Trophoblast cell (in vitro differentiated cells and primary cell): ENCODE measurements around the gene ATP1A1.

Experiments
- DNase-seq, 2 donors: peaks; one replicate each; pipeline ENCODE4 v3.0.0-alpha.2; 2016
- H2AFZ ChIP-seq: 2 replicates; pipeline ENCODE4 v1.6.1; 2013; ENCODE audit warnings: low read length, moderate library complexity, mild to moderate bottlenecking; ENCODE audit not compliant: insufficient read depth, poor library complexity
- H2AK5ac ChIP-seq: 2 replicates; pipeline ENCODE4 v1.6.1; 2013; ENCODE audit warnings: mild to moderate bottlenecking, low read length
- H2BK120ac ChIP-seq: 2 replicates; pipeline ENCODE4 v1.6.1; 2013; ENCODE audit warnings: low read length, mild to moderate bottlenecking, moderate library complexity; ENCODE audit not compliant: insufficient read depth, poor library complexity
- H2BK12ac ChIP-seq: 2 replicates; pipeline ENCODE4 v1.6.1; 2013; ENCODE audit warnings: mild to moderate bottlenecking, low read length, moderate library complexity
- H2BK5ac ChIP-seq: 2 replicates; pipeline ENCODE4 v1.6.1; 2013; ENCODE audit warnings: low read length, low read depth, moderate library complexity, mild to moderate bottlenecking; ENCODE audit not compliant: poor library complexity
- H3K14ac ChIP-seq: 2 replicates; pipeline ENCODE4 v1.6.1; 2013; ENCODE audit warnings: mild to moderate bottlenecking, low read length
- H3K18ac ChIP-seq: 2 replicates; pipeline ENCODE4 v1.6.1; 2013; ENCODE audit warnings: mild to moderate bottlenecking, low read length
- H3K23ac ChIP-seq: 2 replicates; pipeline ENCODE4 v1.6.1; 2013; ENCODE audit warnings: low read length
- H3K27ac ChIP-seq: 2 replicates; pipeline ENCODE4 v1.5.1; 2013; ENCODE audit warnings: low read depth, mild to moderate bottlenecking, inconsistent platforms, low read length, moderate library complexity
- H3K27me3 ChIP-seq: 2 replicates; pipeline ENCODE4 v1.6.1; 2013; ENCODE audit warnings: inconsistent platforms, mild to moderate bottlenecking, low read length, moderate library complexity; ENCODE audit not compliant: insufficient read depth
- H3K36me3 ChIP-seq, 2 experiments: 1 replicate in 1 of 2; 2 replicates in 1 of 2; pipeline ENCODE4 v1.6.1; 2013; ENCODE audit warnings: low read length in 2 of 2, mild to moderate bottlenecking in 2 of 2, moderate library complexity in 1 of 2; ENCODE audit not compliant: insufficient read depth in 2 of 2, control insufficient read depth in 1 of 2
- H3K4ac ChIP-seq: 2 replicates; pipeline ENCODE4 v1.6.1; 2013; ENCODE audit warnings: low read depth, mild to moderate bottlenecking, low read length, moderate library complexity
- H3K4me1 ChIP-seq, 2 experiments: 1 replicate in 1 of 2; 2 replicates in 1 of 2; pipeline ENCODE4 v1.6.1; 2013; ENCODE audit warnings: low read length in 2 of 2, mild to moderate bottlenecking in 2 of 2, moderate library complexity in 1 of 2; ENCODE audit not compliant: insufficient read depth in 2 of 2, control insufficient read depth in 1 of 2
- H3K4me2 ChIP-seq: 2 replicates; pipeline ENCODE4 v1.6.1; 2013; ENCODE audit warnings: inconsistent platforms, mild to moderate bottlenecking, low read length, moderate library complexity
- H3K4me3 ChIP-seq: 2 replicates; pipeline ENCODE4 v1.5.1; 2013; ENCODE audit warnings: mild to moderate bottlenecking, low read depth, low read length, inconsistent platforms
- H3K79me1 ChIP-seq: one replicate; pipeline ENCODE4 v1.6.1; 2013; ENCODE audit warnings: low read length
- H3K79me2 ChIP-seq: 2 replicates; pipeline ENCODE4 v1.6.1; 2013; ENCODE audit warnings: low read length, mild to moderate bottlenecking; ENCODE audit not compliant: control insufficient read depth, insufficient read depth, poor library complexity
- H3K9ac ChIP-seq: 2 replicates; pipeline ENCODE4 v1.6.1; 2013; ENCODE audit warnings: mild to moderate bottlenecking, low read length
- H3K9me3 ChIP-seq: 2 replicates; pipeline ENCODE4 v1.6.1; 2013; ENCODE audit warnings: low read depth, mild to moderate bottlenecking, control low read depth, inconsistent platforms, low read length; ENCODE audit not compliant: insufficient read depth
- H4K12ac ChIP-seq: 2 replicates; pipeline ENCODE4 v1.6.1; 2013; ENCODE audit warnings: low read depth, mild to moderate bottlenecking, low read length, moderate library complexity
- H4K8ac ChIP-seq: 2 replicates; pipeline ENCODE4 v1.6.1; 2013; ENCODE audit warnings: low read depth, mild to moderate bottlenecking, low read length, moderate library complexity
- H4K91ac ChIP-seq: one replicate; pipeline ENCODE4 v1.6.1; 2013; ENCODE audit warnings: low read depth, mild to moderate bottlenecking, low read length, moderate library complexity
- WGBS: extraction: QIAGEN DNeasy Blood & Tissue Kit; methylation state at CpG from one replicate; pipeline ENCODE4 v1.1.7; 2013; ENCODE audit warnings: missing lambda C conversion rate; ENCODE audit not compliant: insufficient read length, insufficient coverage; ENCODE audit errors: extremely low coverage; 5-methylcytosine and 5-hydroxymethylcytosine counted together

Gene ATP1A1

GRCh38 chr1:116345011-116345410, 28.0 kb upstream of the ATP1A1 start:
- no peak overlapping the region for H4K91ac ChIP-seq
- no peaks in the 10 kb centered on the region for H3K27me3 ChIP-seq
- no peak overlapping the region for H2AK5ac ChIP-seq
- H2BK5ac ChIP-seq: no peak overlapping the region
- no peak overlapping the region for H3K4ac ChIP-seq
- no peaks in the 10 kb centered on the region for H3K9me3 ChIP-seq
- no peak overlapping the region for H2BK12ac ChIP-seq
- H3K36me3 ChIP-seq: no peaks in the 10 kb centered on the region
- H3K79me2 ChIP-seq: no peaks in the 10 kb centered on the region
- H4K8ac ChIP-seq: no peak overlapping the region
- no peak overlapping the region for H3K4me2 ChIP-seq
- no peak overlapping the region for H3K14ac ChIP-seq
- H3K79me1 ChIP-seq: no peaks in the 10 kb centered on the region
- H2AFZ ChIP-seq: no peak overlapping the region
- DNase-seq: no peak
- H4K12ac ChIP-seq: no peak overlapping the region
- H3K4me1 ChIP-seq: no peaks in the 10 kb centered on the region
- no peak overlapping the region for H3K9ac ChIP-seq
- H3K4me3 ChIP-seq: no peak overlapping the region
- no peak overlapping the region for H3K23ac ChIP-seq
- H2BK120ac ChIP-seq: no peak overlapping the region
- no peak overlapping the region for H3K27ac ChIP-seq
- no peak overlapping the region for H3K18ac ChIP-seq
- WGBS: no CpG with 5 or more reads among the region's 1 CpG

GRCh38 chr1:116345843-116346242, 27.2 kb upstream of the ATP1A1 start:
- H3K79me1 ChIP-seq: no peaks in the 10 kb centered on the region
- no peak overlapping the region for H4K12ac ChIP-seq
- H3K27ac ChIP-seq: no peak overlapping the region
- H3K4me1 ChIP-seq: no peaks in the 10 kb centered on the region
- no peaks in the 10 kb centered on the region for H3K36me3 ChIP-seq
- no peak overlapping the region for H2BK12ac ChIP-seq
- no peak overlapping the region for H2BK5ac ChIP-seq
- no peaks in the 10 kb centered on the region for H3K9me3 ChIP-seq
- DNase-seq: no peak
- H3K23ac ChIP-seq: no peak overlapping the region
- no peak overlapping the region for H2AFZ ChIP-seq
- H2BK120ac ChIP-seq: no peak overlapping the region
- H3K4ac ChIP-seq: no peak overlapping the region
- no CpG with 5 or more reads among the region's 2 CpGs for WGBS
- H3K4me2 ChIP-seq: no peak overlapping the region
- no peaks in the 10 kb centered on the region for H3K27me3 ChIP-seq
- H3K9ac ChIP-seq: no peak overlapping the region
- no peak overlapping the region for H4K91ac ChIP-seq
- no peaks in the 10 kb centered on the region for H3K79me2 ChIP-seq
- no peak overlapping the region for H3K18ac ChIP-seq
- no peak overlapping the region for H3K4me3 ChIP-seq
- H2AK5ac ChIP-seq: no peak overlapping the region
- no peak overlapping the region for H4K8ac ChIP-seq
- H3K14ac ChIP-seq: no peak overlapping the region

DNA sequence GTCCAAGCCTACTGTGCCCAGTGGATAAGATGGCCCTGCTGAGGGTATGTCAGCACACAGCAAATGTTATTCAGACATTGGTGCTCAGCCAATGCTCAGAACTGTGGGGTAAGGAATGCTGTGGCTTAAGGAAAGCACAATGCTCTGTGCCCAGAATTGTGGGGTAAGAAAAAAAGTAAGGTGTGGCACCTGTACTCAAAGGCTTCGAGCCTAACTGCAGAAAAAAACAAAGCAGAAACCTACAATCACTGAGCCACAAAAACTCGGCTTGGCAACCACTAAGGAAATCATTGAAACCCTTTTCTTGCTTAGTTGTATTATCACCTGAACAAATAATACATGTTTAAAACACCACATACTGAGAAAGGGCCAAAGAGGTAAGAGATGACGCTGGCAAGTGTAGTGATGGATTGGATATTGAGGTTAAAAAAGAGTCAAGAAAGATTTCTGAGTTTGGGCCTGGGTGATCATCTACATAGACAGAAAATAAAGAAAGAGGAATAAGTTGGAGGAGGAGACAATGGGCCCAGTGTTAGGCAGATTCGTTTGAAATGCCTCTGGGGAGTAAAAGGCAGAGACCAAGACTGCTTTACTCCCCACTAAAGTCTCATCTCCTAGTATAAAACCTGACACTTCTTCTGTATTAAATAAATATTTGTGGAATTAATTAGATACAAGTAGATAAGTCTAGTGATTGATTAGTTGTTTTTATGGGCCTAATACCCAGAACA, 25.9 kb upstream of the ATP1A1 start:
- DNase-seq: no peak
- Histone ChIP-seq H3K27ac (no peak overlapping the region), H2BK120ac (no peak overlapping the region), H3K9me3 (no peaks in the 10 kb centered on the region), H3K79me2 (no peaks in the 10 kb centered on the region), H2BK5ac (no peak overlapping the region), H3K36me3 (no peaks in the 10 kb centered on the region), H3K4me2 (no peak overlapping the region), H3K4ac (no peak overlapping the region), H2BK12ac (no peak overlapping the region), H3K4me1 (no peaks in the 10 kb centered on the region), H3K79me1 (no peaks in the 10 kb centered on the region), H3K4me3 (no peak overlapping the region), H4K8ac (no peak overlapping the region), H4K12ac (no peak overlapping the region), H2AFZ (no peak overlapping the region), H2AK5ac (no peak overlapping the region), H4K91ac (no peak overlapping the region), H3K23ac (no peak overlapping the region), H3K14ac (no peak overlapping the region), H3K18ac (no peak overlapping the region), H3K27me3 (no peaks in the 10 kb centered on the region), H3K9ac (no peak overlapping the region)
- WGBS: no CpG with 5 or more reads among the region's 4 CpGs

GRCh38 chr1:116347696-116348095, 25.3 kb upstream of the ATP1A1 start:
- WGBS: no CpG with 5 or more reads among the region's 2 CpGs
- H3K36me3 ChIP-seq: no peaks in the 10 kb centered on the region
- H3K79me1 ChIP-seq: no peaks in the 10 kb centered on the region
- no peak overlapping the region for H2AK5ac ChIP-seq
- no peak overlapping the region for H3K18ac ChIP-seq
- H3K4me2 ChIP-seq: no peak overlapping the region
- no peak overlapping the region for H4K8ac ChIP-seq
- H2BK12ac ChIP-seq: no peak overlapping the region
- no peaks in the 10 kb centered on the region for H3K27me3 ChIP-seq
- no peak overlapping the region for H3K4me3 ChIP-seq
- no peak for DNase-seq
- no peak overlapping the region for H4K91ac ChIP-seq
- H3K23ac ChIP-seq: no peak overlapping the region
- H2BK5ac ChIP-seq: no peak overlapping the region
- no peak overlapping the region for H3K27ac ChIP-seq
- H3K9me3 ChIP-seq: no peaks in the 10 kb centered on the region
- no peak overlapping the region for H2BK120ac ChIP-seq
- no peak overlapping the region for H4K12ac ChIP-seq
- H3K4ac ChIP-seq: no peak overlapping the region
- no peak overlapping the region for H3K14ac ChIP-seq
- H2AFZ ChIP-seq: no peak overlapping the region
- H3K4me1 ChIP-seq: no peaks in the 10 kb centered on the region
- H3K9ac ChIP-seq: no peak overlapping the region
- H3K79me2 ChIP-seq: no peaks in the 10 kb centered on the region
